GM19238 (cell line): ENCODE results near the gene ELL2.

Experiments used
- DNase-seq: peaks from one replicate; pipeline ENCODE4 v3.0.0; 2011; ENCODE audit warnings: low spot score; ENCODE audit not compliant: insufficient read length

Gene ELL2

DNA sequence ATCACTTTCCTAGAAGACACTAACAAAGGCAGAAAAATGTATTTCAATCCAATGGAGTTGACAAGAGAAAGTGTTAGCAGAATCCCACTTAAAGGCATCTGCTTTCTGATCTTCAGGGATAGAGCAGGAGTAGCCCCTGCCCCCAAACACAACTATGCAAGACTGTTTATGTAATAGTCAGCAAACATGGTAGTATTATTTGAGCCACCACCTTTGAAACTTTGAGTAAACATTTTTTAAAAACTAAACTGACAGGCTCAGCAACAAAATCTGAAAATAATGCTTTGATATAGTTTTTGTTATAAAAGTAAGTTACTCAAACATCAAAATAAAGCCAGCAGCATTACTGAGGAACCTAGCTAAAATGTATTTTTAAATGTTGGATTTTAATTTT lies 4.8 kb downstream of the ELL2 start:
- no peak for DNase-seq

DNA sequence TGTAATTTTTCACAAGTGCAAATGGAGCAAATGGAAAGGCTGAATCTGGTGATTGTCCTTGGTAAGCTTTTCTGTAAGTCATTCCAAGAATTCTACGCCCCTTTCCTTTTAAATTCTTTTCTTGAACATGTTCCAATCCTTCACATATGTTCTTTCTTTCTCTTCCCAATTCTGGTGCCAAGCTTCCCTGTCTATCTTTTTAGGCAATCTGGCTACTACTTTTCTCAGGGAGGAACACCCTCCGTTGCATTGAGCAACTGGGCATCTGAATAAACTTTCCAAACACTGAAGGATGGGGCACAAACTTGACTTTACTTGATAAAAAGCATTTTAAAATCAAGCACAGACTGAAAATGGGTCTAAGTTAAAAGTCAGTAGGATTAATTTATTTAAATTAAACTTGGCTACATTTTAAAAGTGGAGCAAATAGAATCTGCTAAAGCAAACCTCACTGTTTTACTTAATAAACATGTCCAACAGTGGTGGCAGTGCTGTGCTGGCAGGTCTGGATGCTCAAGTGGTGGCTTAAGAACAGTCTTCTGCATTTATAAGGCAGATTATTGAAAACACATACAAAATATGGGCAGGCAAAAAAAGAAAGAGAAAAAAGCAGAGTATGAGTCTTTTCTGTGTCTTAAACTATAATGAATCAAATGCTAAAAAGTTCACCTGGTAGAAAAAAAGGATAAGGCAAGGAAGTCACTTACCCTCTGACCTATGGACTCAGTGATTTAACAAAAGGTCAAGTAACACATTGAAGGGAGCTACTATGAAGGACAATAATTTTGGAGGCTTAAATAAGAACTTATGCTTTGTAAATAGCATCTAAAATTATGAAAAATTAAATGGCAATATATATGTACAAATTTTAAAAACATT lies 5.4 kb downstream of the ELL2 start:
- DNase-seq, result no peak

GRCh38 chr5:95954716-95955115 lies 6.9 kb downstream of the ELL2 start:
- no peak for DNase-seq

GRCh38 chr5:95953021-95953702 lies 8.5 kb downstream of the ELL2 start:
- DNase-seq, result no peak

GRCh38 chr5:95951916-95952315 lies 9.7 kb downstream of the ELL2 start:
- DNase-seq, result no peak

- DNase-seq, result no peak
These were observed 11.8 kb downstream of the ELL2 start for GRCh38 chr5:95949810-95950209.

GRCh38 chr5:95948631-95949030 lies 13.0 kb downstream of the ELL2 start:
- no peak for DNase-seq

- DNase-seq, result no peak
These were observed 15.2 kb downstream of the ELL2 start for GRCh38 chr5:95946451-95946850.

- no peak for DNase-seq
These were observed 18.7 kb downstream of the ELL2 start for GRCh38 chr5:95942968-95943367.

GRCh38 chr5:95942414-95942813 lies 19.2 kb downstream of the ELL2 start:
- DNase-seq, result no peak

DNA sequence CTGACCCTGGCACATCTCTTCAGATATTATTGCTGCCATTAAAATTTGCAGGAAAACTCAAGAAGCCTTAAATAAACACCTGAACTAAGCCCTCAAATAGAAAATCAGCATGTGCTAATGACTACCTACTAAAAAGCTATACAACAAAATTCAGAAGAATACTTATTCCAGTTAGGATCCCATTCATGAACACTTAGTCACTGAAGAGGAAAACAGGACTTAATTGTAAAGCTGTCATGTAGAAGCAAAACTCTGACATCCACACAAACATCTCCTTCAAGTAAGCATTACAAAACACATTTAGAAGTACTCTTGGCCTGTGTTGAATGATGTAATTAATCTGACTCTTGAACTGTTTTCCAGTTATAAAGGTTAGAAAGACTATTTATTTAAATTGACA lies 19.9 kb downstream of the ELL2 start:
- DNase-seq, result no peak

GRCh38 chr5:95940758-95941682 lies 20.6 kb downstream of the ELL2 start:
- DNase-seq, result no peak

- DNase-seq, result no peak
These were observed 22.2 kb downstream of the ELL2 start for GRCh38 chr5:95939465-95939864.

DNA sequence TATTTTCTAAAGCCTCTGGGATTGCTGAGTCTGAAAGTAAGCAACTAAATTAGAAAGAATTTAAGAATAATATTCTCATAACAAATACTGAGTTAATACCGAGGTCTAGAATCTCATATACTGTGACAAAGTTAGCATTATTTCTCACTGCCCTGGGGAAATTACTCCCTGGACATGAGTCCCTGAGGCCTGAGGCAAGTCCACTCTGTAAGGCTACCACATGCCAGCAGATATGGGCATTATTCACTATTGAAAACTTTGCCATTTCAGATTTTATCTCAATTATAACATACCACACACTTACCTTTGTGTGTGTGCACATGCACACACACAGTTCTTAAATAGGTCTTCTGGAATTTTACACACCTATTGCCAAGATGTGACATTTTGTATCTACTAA lies 22.9 kb downstream of the ELL2 start:
- no peak for DNase-seq

- no peak for DNase-seq
These were observed 23.3 kb downstream of the ELL2 start for GRCh38 chr5:95938347-95938746.

- no peak for DNase-seq
These were observed 24.0 kb downstream of the ELL2 start for GRCh38 chr5:95937607-95938152.

DNA sequence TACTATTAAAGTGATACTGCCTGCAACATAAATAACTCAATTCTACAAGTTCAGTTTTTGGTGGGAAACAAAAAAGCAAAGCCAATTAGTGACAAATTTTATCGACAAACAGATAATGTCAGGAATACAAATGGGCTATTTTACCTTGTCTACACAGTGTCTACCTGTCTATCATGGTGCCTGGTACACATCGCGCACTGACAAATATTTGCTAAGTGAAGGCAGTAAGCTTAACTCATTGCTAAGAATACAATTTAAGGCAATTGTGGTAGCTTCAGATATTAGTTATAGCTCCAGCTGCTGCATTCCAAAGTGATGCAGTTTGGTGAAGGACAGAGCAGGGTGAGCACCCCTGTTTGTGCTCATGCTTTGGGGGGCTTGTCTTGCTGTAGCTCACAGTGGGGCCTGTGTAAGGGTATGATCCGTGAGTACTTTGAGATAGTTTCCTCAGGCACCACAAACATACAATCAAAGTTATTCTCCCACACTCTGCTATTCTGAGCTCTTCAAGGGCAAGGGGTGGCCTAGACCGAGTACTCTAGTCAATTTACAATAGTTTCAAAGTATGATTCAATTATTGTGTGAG lies 24.7 kb downstream of the ELL2 start:
- DNase-seq, result no peak

DNA sequence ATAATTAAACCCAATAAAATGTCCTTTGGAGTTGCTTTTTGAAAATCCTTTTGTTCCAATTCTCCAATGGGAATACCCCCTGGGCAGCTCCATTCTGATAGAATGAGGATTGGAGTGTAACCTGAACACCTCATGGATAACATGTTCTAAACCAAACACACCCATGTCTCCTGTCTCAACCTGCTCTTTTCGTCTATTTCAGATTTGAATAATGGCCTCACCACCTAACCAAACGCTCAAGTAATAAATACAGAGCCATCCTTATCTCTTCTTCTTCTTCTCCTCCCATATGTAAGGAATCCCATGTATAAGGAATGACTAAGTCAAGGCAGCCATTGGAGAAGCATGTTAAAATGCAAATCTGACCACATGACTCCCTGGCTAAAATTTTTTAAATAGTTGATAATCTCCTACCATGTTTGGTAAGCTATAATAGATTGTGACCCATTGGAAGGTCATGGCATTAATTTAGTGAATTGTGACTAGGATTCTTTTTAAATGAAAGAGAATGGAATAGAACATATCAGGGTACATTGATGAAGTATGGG lies 26.0 kb downstream of the ELL2 start:
- DNase-seq, result no peak

GRCh38 chr5:95934207-95934804 lies 27.3 kb downstream of the ELL2 start:
- no peak for DNase-seq

- DNase-seq, result no peak
These were observed 28.7 kb downstream of the ELL2 start for GRCh38 chr5:95932941-95933340.
